Measurements from ENCODE around the gene GRIK3.

The GRIK3 gene

DNA sequence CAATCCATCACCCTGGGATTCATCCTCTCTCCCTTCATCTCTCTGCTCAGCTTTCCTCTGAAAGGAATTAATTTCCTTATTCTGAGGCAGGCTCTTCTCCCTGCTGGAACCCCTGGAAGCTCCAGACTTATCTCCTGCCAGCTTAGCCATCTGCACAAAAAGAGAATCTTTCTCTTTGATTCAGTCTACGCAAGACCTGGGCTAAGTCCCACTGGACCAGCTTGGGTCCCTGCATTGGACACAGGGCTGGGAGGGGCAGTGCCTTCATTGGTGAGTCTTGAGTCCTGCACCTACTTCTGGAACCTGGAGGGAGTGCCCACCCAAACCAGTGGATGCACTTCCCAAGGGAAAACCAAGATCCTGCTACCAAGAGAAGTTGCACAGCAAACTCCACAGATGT, 279.9 kb downstream of the GRIK3 start:
- DNase-seq: no peak

GRCh38 chr1:36753451-36753850, 280.9 kb downstream of the GRIK3 start:
- no peak for DNase-seq

- DNase-seq: no peak
Observed at GRCh38 chr1:36752891-36753361, 281.4 kb downstream of the GRIK3 start.

- DNase-seq: no peak
Observed at GRCh38 chr1:36752431-36752830, 281.9 kb downstream of the GRIK3 start.

GRCh38 chr1:36751525-36751924, 282.8 kb downstream of the GRIK3 start:
- no peak for DNase-seq

- DNase-seq: no peak
Observed at GRCh38 chr1:36748466-36748865, 285.8 kb downstream of the GRIK3 start.
